Activated CD8-positive, alpha-beta memory T cell treated with anti-CD3 and anti-CD28 coated beads, Interleukin-2, amount 50 U/mL, for 24 hours (primary cell): ENCODE measurements around the gene ADCY10.
"Not testable (repeated sequence)": the region's sequence is repeated elsewhere in the genome, so short reads cannot be mapped to it uniquely, and the experiment has no call there.

Experiments used
- DNase-seq: peaks from one replicate; pipeline ENCODE4 v3.0.0-alpha.2; 2020; ENCODE audit errors: extremely low read depth

Gene ADCY10

GRCh38 chr1:167881786-167882185, 32.1 kb downstream of the ADCY10 start:
- DNase-seq = no peak

DNA sequence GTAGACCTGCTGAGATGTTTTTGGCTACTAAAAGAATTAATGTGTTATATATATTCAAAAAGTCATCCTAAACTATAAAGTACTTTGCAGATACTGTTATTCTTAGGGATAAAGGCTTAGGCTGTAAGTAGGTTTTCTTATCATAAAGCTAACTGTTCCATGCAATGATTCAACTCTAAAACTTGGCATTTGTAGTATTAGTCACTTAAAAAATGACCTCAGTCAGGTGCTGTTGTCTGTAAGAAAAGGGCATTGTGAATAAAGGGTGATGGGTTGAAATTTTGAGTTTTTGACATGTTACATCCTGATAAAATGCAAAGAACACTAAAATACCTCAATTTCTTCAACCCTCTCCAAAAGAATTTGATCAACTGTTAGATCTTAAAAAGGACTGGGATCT, 32.9 kb downstream of the ADCY10 start:
- no peak for DNase-seq

GRCh38 chr1:167880580-167881021, 33.3 kb downstream of the ADCY10 start:
- no peak for DNase-seq

- DNase-seq = no peak
Observed at GRCh38 chr1:167879508-167879907, 34.4 kb downstream of the ADCY10 start.

- DNase-seq = no peak
Observed at GRCh38 chr1:167878372-167879160, 35.4 kb downstream of the ADCY10 start.

GRCh38 chr1:167876597-167877175, 37.2 kb downstream of the ADCY10 start:
- DNase-seq = no peak

DNA sequence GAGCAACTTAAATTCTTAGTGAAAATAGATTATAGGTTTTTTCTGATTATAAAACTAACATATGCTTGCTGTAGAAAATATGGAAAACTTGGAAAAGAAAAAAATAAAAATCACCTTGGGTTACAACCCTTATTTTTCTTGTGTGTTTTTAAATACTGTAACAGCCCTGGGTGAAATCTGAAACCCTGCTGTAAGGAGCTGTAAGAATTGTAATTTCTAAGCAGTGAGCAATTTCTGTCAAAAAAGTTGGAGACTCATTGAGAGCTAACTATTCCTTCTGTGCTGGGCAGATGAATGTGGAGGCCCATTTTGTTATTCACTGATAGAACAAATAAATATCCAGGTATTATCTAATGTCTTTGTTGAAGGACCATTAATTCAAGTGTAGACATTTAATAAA, 42.6 kb downstream of the ADCY10 start:
- no peak for DNase-seq

DNA sequence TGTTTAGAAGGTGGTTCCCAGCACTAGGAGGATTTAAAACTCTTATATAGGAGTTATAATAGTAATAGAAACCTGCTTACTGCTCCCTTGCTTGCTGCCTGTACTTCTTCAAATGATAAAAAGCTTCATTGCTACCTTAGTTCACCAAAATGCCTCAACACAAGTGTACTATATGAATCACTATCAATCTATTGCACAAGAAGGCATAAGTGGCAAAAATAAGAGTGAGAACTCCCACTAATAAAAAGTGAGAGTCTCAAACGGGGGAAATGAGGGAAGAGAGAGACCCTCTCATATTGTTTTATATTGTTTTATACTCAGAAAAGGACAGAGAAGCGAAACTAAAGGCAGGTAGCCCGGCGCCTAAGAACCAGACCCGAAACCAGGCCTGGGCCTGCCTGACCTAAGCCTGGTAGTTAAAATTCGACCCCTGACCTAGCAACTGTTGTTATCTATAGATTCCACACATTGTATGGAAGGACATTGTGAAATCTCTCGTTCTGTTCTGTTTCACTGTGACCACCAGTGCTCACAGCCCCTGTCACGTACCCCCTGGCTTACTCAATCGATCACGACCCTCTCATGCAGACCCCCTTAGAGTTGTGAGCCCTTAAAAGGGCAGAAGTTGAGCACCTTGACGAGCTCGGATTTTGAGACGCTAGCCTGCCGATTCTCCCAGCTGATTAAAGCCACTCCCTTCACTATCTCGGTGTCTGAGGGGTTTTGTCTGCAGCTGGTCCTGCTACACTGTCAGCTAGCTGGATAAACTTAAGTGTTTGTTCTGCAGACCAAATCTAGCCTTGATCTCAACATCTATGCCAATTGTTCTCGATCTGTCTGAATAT, 44.6 kb downstream of the ADCY10 start:
- not testable (repeated sequence) for DNase-seq

GRCh38 chr1:167866739-167867414, 47.1 kb downstream of the ADCY10 start:
- DNase-seq = not testable (repeated sequence)

DNA sequence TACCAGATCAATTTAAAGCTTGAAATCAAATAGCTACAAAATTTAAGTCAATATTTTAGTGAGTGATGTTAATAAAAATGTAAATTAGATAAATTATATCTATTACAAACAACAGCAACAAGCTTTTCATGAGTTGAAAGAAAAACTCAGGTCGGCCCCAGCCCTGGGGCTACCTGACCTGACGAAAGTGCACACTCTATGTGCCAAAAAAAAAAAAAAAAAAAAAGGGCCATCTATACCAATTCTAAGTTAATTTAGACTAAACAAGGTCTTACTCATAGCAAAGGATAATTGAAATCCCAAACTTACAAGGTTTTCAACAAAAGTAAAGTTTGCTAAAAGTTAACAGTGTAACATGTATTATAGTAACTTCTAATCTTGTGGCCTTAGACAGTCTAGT, 47.6 kb downstream of the ADCY10 start:
- not testable (repeated sequence) for DNase-seq

DNA sequence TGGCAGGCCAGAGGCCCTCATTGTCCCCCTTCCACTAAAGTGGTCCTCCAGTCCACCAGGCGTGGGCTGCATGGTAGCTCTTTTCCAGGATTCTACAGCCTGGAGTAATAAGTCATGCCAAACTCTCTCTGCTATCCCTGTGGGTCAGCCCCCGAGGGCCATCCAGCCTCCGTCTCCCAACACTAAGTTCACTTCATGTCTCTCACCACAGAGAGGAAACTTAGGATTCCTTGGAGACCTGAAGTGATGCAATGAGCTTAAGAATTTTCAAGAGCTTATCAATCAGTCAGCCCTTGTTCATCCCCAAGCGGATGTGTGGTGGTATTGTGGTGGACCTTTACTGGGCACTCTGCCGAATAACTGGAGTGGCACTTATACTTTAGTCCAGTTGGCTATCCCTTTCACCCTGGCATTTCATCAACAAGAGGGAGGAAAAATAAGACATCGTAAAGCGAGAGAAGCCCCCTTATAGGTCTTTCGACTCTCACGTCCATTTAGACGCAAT, 48.1 kb downstream of the ADCY10 start:
- DNase-seq = not testable (repeated sequence)

DNA sequence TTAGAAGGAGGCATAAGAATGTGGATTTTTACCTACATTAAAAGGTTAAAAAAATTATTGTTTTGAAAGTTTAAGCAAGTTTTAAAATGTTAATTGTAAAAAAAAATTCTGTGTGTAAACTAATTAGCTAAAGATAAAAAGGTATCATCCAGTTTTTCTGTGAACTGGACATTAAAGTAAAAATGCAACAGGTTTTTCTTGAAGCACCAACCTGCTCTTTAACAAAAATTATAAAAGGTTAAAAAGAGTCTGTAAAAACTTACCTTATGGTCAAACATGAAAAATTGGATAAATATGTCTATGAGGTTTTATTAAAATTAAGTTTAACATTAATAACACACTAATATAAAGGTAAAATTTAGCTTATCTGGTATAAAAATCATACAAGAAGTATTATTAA, 48.7 kb downstream of the ADCY10 start:
- not testable (repeated sequence) for DNase-seq

GRCh38 chr1:167864392-167865032, 49.4 kb downstream of the ADCY10 start:
- no peak for DNase-seq

GRCh38 chr1:167863921-167864279, 50.0 kb downstream of the ADCY10 start:
- DNase-seq = no peak

GRCh38 chr1:167863191-167863920, 50.6 kb downstream of the ADCY10 start:
- DNase-seq = not testable (repeated sequence)

DNA sequence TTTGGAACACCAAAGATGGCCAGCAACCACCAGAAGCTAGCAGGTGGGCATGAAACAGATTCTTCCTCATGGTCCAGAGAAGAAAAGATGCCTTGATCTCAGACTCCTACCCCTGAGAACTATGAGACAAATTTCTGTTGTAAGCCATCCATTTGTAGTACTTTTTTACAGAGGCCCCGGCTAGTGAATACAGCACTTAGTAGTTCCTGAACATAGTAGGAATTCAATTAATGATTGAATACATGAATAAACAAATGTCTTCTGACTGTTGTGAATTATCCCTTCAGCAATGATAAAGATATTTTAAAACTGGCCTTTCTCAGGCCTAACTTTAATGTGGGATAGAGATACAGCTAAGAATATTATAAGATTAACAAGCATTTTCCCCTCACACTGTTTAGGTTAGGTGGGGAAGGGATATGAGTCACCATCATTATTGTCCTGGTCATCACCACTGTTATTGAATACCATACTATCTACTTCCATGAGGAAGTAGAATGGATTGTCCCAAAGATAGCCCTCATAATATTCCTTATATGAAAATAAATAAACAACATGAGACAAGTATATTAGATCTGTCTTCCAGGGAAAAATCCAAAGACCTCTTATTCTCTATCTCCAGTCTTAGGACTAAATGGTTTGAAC, 51.4 kb downstream of the ADCY10 start:
- DNase-seq = no peak

- DNase-seq = no peak
Observed at GRCh38 chr1:167861664-167862381, 52.1 kb downstream of the ADCY10 start.

GRCh38 chr1:167860231-167860923, 53.6 kb downstream of the ADCY10 start:
- DNase-seq = no peak
